HG03039 (cell line): Measurements from ENCODE around the gene FEN1.

ENCODE experiments used
- ATAC-seq: cut with Tn5 transposase; IDR thresholded peaks from one replicate; pipeline ENCODE4 v1.9.1; 2021; ENCODE audit warnings: mild to moderate bottlenecking, moderate library complexity; ENCODE audit not compliant: unreplicated experiment

FEN1 gene, protein sequence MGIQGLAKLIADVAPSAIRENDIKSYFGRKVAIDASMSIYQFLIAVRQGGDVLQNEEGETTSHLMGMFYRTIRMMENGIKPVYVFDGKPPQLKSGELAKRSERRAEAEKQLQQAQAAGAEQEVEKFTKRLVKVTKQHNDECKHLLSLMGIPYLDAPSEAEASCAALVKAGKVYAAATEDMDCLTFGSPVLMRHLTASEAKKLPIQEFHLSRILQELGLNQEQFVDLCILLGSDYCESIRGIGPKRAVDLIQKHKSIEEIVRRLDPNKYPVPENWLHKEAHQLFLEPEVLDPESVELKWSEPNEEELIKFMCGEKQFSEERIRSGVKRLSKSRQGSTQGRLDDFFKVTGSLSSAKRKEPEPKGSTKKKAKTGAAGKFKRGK

DNA sequence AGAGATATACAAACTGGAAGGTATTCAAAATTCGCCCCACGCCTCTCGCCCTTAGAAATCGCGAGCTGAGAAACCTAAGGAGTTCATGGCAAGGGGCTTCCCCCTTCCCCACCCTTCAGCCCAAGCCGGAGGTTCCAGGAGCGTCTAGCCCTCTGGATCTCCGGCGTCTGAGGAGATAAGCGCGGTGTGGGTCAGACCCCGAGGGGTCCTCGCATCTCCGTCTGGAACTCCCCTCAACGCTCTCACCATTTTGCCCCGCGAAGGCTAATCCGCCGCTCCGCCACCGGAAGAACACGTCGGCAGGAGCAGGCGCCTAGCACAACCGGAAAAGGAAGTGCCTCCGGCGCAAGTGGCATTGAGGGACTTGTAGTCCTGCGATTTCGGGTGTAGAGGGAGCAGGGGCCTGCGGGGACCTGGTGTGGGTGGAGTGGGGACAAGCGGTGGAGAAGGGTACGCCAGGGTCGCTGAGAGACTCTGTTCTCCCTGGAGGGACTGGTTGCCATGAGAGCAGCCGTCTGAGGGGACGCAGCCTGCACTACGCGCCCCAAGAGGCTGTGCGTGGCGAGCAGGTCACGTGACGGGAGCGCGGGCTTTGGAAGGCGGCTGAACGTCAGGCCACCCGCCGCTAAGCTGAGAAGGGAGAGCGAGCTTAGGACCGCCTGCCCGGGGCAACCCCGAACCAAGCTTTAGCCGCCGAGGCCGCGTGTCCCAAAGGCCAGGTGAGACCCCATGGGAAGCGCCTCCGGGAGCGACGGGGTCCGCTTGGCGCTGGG, at the start of gene FEN1, which contains the start of gene TMEM258:
FEN1 (plus strand) TSS at position 602 of the 773 bp plus-strand sequence. CDS start 2,451 bp downstream, outside the sequence.
TMEM258 (minus strand) TSS at position 290 of the 773 bp plus-strand sequence; CDS start at position 249, 41 bp downstream.
- peak; percentile 84 for ATAC-seq

DNA sequence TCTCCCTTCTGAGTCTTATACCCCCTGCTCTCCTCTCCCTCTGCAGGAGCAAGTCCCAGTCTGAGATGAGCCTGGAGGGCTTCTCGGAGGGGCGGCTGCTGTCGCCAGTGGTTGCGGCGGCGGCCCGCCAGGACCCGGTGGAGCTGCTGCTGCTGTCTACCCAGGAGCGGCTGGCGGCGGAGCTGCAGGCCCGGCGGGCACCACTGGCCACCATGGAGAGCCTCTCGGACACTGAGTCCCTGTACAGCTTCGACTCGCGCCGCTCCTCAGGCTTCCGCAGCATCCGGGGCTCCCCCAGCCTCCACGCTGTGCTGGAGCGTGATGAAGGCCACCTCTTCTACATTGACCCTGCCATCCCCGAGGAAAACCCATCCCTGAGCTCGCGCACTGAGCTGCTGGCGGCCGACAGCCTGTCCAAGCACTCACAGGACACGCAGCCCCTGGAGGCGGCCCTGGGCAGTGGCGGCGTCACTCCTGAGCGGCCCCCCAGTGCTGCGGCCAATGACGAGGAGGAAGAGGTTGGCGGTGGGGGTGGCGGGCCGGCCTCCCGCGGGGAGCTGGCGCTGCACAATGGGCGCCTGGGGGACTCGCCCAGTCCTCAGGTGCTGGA, 49.1 kb upstream of the FEN1 start:
- ATAC-seq, result no peak

DNA sequence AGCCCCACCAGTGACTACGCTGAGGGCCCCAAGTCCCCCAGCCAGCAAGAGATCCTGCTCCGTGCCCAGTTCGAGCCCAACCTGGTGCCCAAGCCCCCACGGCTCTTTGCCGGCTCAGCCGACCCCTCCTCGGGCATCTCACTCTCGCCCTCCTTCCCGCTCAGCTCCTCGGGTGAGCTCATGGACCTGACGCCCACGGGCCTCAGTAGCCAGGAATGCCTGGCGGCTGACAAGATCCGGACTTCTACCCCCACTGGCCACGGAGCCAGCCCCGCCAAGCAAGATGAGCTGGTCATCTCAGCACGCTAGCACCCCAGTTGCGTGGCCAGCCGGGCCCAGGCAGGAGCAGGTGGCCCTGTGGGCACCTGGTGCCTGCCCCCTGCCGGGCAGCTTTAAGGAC, 48.5 kb upstream of the FEN1 start:
- ATAC-seq, result no peak

DNA sequence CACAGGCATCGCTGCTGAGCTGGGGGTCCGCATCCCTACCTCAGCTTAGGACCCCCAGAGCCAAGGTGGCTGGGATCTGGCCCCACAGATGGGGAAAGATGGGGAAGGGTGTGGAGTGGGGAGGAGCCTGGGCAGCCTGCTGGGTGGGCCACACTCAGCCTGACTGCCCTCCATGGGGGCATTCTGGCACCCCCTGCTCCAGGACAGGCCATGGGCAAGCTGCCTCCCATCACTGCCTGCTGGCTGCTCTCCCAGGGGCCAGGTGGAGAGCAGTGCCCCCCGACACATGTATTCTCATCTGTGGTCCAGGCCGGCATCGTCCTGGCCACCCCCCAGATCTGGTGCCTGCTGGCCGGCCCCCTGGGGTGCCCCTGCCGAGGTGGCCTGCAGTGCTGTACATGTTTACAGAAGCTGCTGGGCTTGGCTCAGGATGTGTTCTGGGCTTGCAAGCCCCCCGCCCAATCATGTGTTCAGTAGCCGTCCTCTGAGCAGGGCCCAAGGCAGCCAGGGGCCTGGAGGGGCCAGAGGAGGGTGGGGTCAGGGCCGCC, 48.0 kb upstream of the FEN1 start:
- ATAC-seq, result no peak

DNA sequence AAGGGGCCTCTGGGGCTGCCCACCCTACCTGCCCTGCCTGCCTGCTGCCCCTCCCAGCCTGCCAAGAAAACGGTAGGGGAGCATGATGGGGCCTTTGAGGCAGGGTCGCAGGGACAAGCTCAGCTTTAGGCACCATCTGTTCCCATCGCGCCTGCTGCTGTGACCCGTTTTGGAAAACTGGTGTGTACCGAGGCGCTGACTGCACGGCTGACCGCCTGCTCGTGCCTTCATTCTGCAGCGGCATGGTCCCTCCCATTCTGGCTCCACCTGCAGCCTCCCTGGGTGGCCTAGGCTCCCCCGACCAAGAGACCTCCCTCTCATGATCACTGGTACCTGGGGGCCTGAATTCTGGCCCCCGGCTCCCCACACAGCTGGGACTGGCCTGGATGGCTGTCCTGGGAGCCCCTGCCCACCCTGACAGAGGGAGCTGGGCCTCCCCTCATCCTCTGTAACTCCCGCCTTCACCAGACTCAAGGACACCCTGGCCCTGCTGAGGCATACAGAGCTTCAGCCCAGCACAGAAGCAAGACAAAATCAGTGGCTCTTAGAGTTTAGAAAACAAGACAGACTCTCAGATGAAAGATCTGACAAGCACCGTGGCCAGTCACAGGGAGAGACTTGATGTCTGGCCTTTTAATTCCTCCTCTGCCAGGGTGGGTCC, 46.8 kb upstream of the FEN1 start:
- no peak for ATAC-seq

DNA sequence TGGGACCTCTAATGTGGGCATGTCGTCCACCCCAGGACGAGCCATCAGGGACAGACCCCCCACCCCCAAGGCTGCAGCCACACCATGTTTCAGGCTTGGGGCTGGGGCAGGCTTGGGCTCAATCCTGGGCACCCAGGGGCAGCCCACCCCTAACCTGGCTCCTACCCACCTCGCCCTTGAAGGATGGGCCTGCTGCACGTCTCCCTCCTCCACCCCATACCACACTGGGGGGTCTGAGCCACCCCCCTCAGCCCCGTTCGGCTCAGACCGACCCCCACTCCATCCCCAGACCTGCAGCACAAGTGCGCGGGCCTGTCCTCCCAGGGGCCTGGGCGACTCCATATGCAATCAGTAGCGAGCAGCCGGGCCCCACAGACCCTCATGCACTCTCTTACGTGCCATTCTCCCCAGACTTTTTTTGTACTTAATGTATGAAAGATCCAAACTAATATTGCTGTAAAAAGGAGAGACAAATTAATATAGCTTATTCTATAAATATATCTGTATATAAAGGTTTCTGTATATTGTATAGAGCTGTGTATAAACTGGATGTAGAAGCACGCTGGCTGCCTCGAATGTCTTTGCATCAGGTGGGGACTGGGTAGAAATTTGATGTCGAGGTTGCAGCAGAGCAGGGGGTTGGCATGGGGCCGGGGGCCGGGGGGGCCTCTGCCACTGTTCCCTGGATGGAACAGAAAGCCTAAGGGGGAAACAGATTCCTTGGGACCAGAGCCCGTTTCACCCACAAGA, 46.1 kb upstream of the FEN1 start:
- ATAC-seq, result no peak

DNA sequence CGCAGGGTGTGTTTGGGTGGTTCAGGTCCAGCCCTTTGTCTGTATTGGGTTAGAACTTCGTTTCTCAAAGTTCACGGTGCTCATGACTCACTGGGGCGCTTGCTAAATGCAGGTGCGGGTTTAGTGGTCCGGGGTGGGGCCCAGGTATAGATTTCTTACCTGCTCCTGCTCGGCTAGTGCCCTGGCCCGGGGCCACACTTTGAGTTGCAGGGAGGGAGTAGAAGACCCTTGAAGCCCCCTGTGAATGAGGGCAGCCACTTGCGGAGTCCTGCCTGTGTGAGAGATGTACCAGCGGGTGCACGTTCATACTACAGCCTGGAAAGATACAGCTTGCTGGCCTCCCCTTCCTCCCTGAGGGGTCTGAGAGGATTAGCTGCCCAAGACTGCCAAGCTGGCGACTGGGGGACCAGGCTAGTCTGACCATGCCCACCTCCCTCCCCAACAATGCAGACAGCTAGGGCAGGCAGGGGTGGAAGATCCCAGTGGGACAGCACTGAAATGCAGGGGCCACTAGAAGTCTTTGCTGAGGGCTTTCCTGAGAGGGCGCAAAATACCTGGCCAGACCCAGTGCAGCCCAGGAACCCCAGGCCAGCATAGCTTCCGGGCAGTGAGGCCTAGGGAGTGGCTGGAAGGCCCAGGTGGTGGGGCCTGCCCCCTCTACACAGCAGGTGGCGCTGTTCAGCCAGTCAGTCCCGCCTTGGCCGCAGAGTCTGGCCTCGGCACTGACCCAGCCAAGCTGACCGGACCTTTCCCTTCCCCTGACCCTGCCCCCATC, 45.3 kb upstream of the FEN1 start:
- ATAC-seq, result peak; percentile 46

DNA sequence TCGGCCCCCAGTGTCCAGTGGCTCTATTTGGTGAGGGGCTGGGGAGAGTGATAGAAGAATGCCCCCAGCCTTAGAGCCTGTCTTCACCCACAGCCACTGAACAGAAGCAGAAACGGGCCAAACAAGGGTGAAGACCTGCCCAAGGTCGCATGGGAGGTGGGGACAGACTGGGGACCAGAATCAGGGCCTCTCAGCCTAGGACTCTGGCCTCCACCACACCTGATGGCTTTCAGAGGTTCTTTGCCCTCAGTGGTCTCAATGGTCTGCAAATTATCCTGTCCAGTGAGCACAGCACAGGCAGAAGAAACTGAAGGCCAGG, 44.8 kb upstream of the FEN1 start:
- no peak for ATAC-seq

DNA sequence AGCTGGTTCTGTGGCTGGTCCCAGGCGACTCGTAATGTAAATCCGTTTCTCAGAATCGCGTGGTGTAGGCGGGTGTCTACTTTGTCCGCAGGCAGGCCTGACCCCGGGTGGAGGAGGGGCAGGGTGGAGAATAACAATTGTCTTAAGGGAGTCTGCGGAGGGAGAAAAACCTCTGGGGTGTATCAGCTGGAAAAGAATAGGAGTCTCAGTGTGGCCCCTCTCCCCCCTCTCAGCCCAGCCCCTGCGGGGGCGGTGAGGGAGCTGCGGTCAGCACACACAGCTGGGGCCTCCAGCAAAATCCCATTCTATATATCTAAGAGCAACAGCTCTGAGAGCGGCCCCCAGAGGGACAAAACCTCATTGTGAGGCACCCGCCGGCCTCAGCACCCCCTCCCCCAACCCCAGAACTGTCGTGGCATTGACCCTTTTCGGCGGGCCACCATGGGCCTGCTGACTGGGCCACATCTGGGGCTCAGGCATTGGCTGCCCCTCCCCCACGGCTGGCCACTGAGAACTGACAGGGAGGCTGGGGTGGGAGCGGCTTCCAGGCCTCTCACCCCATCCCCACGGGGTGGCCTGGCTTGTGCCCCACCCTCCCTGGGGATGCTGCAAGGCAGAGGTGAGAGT, 43.0 kb upstream of the FEN1 start:
- no peak for ATAC-seq

DNA sequence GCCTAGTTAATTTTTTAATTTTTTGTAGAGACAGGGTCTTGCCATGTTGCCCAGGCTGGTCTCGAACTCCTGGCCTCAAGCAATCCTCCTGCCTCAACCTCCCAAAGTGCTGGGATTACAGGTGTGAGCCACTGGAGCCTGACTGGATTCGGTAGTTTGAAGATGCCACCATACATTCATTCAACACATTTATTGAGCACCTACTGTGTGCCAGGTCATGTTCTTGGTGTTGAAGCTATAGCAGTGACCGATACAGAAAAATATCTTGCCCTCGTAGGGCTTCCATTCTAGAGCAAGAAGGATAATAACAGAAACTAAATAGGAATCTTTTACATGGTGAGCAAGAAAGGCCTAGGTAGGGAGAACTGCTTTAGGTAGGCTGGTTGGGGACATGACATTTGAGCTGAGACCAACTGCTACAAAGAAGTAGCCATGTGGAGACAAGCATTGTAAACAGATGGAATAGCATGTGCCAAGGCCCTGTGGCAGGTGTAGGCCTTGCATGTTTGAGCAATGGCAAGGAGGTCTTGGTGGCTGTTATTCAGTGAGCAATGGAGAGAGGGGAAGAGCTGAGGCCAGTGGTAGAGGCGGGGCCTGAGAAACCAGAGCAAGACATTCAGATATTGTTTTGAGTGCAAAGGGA, 42.0 kb upstream of the FEN1 start:
- ATAC-seq, result no peak

DNA sequence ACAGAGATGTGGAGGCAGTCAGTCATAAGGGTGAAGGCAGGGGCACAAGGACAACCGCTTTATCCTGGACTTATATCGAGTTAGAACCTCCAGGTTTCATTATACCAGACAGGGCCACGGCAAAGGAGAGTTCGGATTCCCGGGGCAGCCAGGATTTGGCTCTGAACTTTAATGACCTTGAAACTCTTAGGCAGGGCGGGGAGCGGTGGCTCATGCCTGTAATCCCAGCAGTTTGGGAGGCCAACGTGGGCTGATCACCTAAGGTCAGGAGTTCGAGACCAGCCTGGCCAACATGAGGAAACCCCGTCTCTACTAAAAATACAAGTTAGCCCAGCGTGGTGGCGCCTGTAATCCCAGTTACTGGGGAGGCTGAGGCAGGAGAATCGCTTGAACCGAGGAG, 41.3 kb upstream of the FEN1 start:
- no peak for ATAC-seq

DNA sequence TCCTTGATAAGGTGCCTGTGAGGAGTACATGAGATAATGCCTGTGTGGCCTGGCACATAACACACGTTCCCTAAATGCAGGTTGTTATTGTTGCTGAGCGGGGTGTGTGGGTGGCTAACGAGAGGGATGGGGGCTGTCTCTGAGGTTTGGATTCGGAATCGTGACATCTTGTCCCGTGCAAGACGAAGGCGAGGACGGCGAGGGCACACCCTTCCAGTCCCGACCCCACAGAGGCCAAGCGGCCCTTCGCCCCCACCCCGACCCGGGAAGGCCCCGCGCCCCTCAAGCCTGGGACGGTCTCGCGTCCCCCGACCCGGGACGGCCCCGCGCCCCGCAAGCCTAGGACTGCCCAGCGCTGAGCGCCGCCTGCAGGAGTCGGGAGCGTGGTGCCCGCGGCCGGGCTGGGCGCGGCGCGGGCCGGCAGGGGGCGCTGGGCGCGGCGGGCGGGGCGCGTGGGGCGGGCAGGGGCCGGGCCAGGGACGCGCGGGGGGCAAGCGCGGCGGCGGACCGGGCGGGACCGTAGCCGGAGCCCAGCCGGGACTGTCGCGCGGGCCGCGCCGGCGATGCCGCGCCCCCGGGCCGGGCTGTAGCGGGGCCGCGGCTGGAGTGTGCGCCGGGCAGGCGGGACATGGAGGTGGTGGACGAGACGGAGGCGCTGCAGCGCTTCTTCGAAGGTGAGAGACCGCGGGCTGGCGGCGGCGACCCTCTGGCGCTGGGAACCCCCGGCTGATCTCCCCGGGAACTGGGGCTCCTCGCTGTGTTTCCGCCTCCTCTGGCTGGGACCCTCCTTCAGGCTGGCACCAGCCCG, 40.4 kb upstream of the FEN1 start, which contains the start of gene MYRF:
MYRF (plus strand) TSS at position 520 of the 808 bp plus-strand sequence; CDS start at position 629, 109 bp downstream.
- no peak for ATAC-seq

DNA sequence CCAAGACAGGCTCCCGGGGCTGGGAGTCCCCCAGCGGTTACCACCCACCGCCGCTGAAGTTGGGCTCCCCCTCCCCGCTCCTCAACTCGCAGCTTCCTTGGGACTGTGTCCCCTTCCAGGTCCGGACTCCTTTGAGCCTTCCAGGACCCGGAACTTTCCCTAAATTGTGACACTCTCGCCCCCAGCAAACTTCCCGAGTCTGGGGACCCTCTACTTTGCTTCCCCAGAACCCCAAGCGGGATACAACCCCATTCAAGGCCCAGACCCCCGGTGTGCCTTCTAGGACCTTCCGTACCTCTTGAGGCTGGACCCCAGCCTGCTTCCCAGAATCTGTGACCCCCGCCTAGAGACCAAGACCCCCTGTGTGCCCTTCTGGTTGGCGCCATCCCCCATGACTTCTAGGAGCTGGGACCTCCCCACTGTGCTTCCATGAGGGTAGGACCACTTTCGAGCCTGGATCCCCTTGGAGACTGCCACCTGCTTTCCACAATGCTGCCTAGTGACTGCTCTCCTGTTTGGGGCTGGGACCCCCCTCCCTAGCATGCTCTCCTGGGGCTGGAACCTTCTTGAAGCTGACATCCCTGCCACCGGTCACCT, 39.7 kb upstream of the FEN1 start:
- ATAC-seq, result no peak

DNA sequence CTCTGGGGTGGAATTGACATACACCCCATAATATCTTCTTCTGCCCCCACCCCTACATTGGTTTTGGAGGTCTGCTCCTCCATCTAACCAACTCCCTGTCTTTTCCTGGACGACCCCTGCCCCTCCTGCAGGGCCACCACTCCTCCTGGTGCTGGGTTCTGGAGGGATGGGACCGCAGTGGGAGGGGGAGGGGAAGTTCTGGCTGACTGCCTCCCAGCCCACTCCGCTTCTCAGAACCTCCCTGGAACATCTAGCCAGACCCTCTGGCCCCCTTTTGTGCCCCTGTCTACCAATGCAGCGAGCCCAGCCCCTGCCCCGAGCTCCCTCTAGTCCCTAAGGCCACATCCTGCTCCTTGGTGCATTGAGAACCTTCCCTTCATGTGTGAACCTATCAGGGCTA, 39.0 kb upstream of the FEN1 start:
- no peak for ATAC-seq

DNA sequence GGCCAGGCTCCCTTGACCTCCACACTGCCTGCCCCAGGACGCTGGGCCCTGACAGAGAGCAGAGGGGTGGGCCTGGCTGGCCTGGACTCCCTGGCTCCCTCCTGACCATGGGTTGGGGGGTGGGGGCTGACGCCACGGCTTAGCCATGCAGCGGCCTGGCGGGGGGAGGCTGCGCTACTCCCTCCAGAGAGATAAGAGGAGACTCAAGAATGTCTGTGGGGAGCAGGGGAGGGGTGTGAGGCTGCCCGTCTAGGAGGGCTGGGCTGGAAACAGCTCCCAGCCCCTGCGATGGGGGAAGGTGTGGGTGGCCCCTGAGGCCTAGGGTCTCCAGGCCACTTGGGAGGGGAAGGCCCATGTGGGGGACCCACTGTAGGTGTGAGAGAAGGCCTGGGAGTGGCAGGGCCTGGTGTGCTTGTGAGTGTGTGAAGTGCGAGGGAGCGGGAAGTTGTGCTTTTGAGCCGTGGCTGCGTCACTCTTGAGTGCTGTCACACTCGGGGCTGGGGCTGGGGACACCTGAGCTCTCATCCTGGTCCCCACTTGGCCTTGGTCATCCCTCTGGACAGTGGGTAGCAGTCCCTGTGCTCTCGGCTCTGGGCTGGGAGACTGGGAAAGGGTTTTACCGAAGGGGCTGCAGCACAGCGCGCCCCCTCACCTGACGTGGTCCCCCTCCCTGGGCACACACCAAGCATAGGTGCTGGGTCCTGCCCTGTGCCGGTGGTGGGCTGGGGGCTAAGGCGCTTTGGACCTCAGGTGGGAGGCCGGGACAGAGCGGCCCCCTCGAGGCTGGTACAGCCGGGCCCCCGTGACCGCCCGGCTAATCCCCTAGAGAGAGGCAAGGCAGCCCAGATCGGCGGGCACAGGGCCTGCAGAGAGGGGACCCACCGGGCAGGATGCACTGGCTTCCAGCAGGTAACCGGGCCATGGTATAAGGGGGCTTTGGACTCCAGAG, 37.9 kb upstream of the FEN1 start:
- ATAC-seq, result no peak

DNA sequence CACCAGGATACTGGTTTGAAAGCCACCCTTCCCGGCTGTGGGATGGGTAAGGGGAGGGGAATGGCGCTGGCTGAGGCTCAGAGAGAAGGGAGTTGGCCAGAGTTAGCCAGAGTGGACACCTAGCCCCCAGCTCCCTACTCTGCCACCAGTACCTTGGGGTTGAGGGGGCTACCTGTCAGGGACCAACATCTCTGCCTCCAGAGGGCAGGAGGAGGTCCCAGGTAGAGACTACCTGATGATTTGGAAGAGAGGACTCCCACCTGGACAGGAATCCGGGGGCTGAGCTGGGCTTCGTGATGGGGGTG, 36.6 kb upstream of the FEN1 start:
- no peak for ATAC-seq
